Karpas-422 (cell line): ENCODE data around the gene TMEM108. TPM values are rescaled to one million over a fixed set of nuclear protein-coding genes. Genes with fewer than 3 reads are reported as not detected.

Source experiments
- DNase-seq: peaks from one replicate; pipeline ENCODE4 v3.0.0-alpha.2; 2015
- H2AFZ ChIP-seq: fragments of 200-600 bp; sonication (generic); 2 replicates; pipeline ENCODE4 v1.6.1; 2014; ENCODE audit warnings: antibody characterized with exemption, low read length, mixed read lengths
- H3K27ac ChIP-seq: fragments of 200-600 bp; sonication (generic); 2 replicates; pipeline ENCODE4 v1.5.1; 2014; ENCODE audit warnings: mild to moderate bottlenecking, low read length, moderate library complexity
- H3K27me3 ChIP-seq: fragments of 200-600 bp; sonication (generic); 2 replicates; pipeline ENCODE4 v1.6.1; 2014; ENCODE audit warnings: low read length, mixed read lengths
- H3K36me3 ChIP-seq: fragments of 200-600 bp; sonication (generic); 2 replicates; pipeline ENCODE4 v1.6.1; 2014; ENCODE audit warnings: low read length, mixed read lengths; ENCODE audit not compliant: insufficient read depth
- H3K4me1 ChIP-seq: fragments of 200-600 bp; sonication (generic); 2 replicates; pipeline ENCODE4 v1.6.1; 2014; ENCODE audit warnings: mild to moderate bottlenecking, low read length, mixed read lengths
- H3K4me2 ChIP-seq: fragments of 200-600 bp; sonication (generic); 2 replicates; pipeline ENCODE4 v1.6.1; 2014; ENCODE audit warnings: low read length, low read depth, mild to moderate bottlenecking; ENCODE audit not compliant: poor library complexity, severe bottlenecking
- H3K4me3 ChIP-seq: fragments of 200-600 bp; sonication (generic); 2 replicates; pipeline ENCODE4 v1.5.1; 2014; ENCODE audit warnings: mild to moderate bottlenecking, antibody characterized with exemption, low read length, mixed read lengths
- H3K79me2 ChIP-seq: fragments of 200-600 bp; sonication (generic); 2 replicates; pipeline ENCODE4 v1.6.1; 2014; ENCODE audit warnings: mild to moderate bottlenecking, low read length, mixed read lengths
- H3K9ac ChIP-seq: fragments of 200-600 bp; sonication (generic); 2 replicates; pipeline ENCODE4 v1.6.0; 2014; ENCODE audit warnings: low read length
- H3K9me2 ChIP-seq: fragments of 200-600 bp; sonication (generic), shearing (Covaris generic); replicated peaks from 2 replicates; pipeline ENCODE4 v1.6.0; 2014; ENCODE audit warnings: mild to moderate bottlenecking, low read length, moderate library complexity; ENCODE audit not compliant: insufficient read depth
- H3K9me3 ChIP-seq: fragments of 300-700, 200-600 bp; sonication (generic); 2 replicates; pipeline ENCODE4 v1.6.1; 2014; ENCODE audit warnings: low read length, mixed read lengths
- H4K20me1 ChIP-seq: fragments of 200-600 bp; sonication (generic); 2 replicates; pipeline ENCODE4 v1.6.1; 2014; ENCODE audit warnings: mild to moderate bottlenecking, antibody characterized with exemption, low read length, low read depth; ENCODE audit not compliant: insufficient read depth
- total RNA-seq: library from RNA; depleted of rRNA; stranded (reverse); fragments of >200 nt; shearing (Covaris generic); gene quantifications from 2 replicates; pipeline ENCODE4 v1.2.3, GENCODE V29; 2014; ENCODE audit warnings: low replicate concordance

Gene TMEM108
- total RNA-seq, 1 experiment from 2014 or later = not detected

- no peaks in the 10 kb centered on the region for H4K20me1 ChIP-seq
- H3K9me2 ChIP-seq = no peaks in the 10 kb centered on the region
- H3K4me1 ChIP-seq = no peaks in the 10 kb centered on the region
- no peak overlapping the region for H3K27ac ChIP-seq
- H3K4me2 ChIP-seq = no peak overlapping the region
- H3K9ac ChIP-seq = no peak overlapping the region
- H3K9me3 ChIP-seq = no peaks in the 10 kb centered on the region
- H3K27me3 ChIP-seq = no peaks in the 10 kb centered on the region
- H3K4me3 ChIP-seq = no peak overlapping the region
- DNase-seq = no peak
- no peak overlapping the region for H2AFZ ChIP-seq
- H3K79me2 ChIP-seq = no peaks in the 10 kb centered on the region
- H3K36me3 ChIP-seq = no peaks in the 10 kb centered on the region
Observed at GRCh38 chr3:133152056-133152455, 113.9 kb downstream of the TMEM108 start.

DNA sequence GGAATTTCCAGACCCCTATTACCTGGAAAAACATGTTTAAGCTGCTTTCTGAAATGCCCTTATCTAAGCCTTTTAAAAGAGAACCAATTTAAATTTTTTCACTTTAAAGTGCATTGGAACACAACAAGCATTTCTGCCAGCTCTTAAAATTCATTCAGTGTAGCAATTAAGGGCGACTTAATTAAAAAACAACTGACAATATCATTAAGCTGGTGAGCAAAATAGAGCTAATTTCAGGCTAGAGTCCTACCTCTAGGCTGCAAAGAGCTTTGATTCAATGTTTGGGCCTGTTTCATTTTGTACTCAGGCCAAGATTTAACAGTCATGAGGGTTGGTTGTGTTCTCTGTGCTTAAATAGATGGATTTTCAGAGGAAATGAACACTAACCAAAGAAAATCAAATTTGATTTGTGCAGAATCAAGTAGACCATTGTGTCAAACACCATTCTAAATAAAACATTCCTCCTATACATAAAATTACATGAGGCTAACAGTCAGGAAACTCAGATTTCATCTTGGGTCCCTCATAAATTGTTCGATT, 114.6 kb downstream of the TMEM108 start:
- H3K27ac ChIP-seq = no peak overlapping the region
- no peaks in the 10 kb centered on the region for H3K27me3 ChIP-seq
- H3K4me1 ChIP-seq = no peaks in the 10 kb centered on the region
- H3K36me3 ChIP-seq = no peaks in the 10 kb centered on the region
- no peaks in the 10 kb centered on the region for H4K20me1 ChIP-seq
- H3K9ac ChIP-seq = no peak overlapping the region
- no peak overlapping the region for H2AFZ ChIP-seq
- H3K9me2 ChIP-seq = no peaks in the 10 kb centered on the region
- no peak for DNase-seq
- H3K4me2 ChIP-seq = no peak overlapping the region
- H3K9me3 ChIP-seq = no peaks in the 10 kb centered on the region
- H3K4me3 ChIP-seq = no peak overlapping the region
- no peaks in the 10 kb centered on the region for H3K79me2 ChIP-seq

DNA sequence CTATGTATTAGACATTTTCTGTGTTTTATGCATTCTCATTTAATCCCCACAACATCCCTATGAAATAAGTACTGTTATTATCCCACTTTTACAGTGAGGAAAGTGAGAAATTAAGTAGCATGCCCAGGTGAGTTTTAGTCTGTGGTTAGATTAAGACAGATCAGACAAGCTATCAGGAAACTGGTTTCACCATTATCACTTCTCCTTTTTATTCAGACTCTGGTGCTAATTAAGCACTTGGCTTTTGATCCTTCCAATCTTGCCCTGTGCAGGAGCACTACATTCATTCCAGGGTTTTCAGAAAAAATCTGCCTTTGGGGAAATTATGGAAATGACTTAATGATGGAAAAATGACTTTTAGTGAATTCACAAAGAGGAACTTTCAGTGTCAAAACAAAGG, 115.2 kb downstream of the TMEM108 start:
- peak; percentile 48 for DNase-seq
- H3K79me2 ChIP-seq = no peaks in the 10 kb centered on the region
- H3K4me2 ChIP-seq = no peak overlapping the region
- no peaks in the 10 kb centered on the region for H4K20me1 ChIP-seq
- no peak overlapping the region for H2AFZ ChIP-seq
- H3K9ac ChIP-seq = no peak overlapping the region
- no peaks in the 10 kb centered on the region for H3K36me3 ChIP-seq
- H3K9me3 ChIP-seq = no peaks in the 10 kb centered on the region
- no peak overlapping the region for H3K4me3 ChIP-seq
- no peak overlapping the region for H3K27ac ChIP-seq
- H3K4me1 ChIP-seq = no peaks in the 10 kb centered on the region
- no peaks in the 10 kb centered on the region for H3K27me3 ChIP-seq
- H3K9me2 ChIP-seq = no peaks in the 10 kb centered on the region

DNA sequence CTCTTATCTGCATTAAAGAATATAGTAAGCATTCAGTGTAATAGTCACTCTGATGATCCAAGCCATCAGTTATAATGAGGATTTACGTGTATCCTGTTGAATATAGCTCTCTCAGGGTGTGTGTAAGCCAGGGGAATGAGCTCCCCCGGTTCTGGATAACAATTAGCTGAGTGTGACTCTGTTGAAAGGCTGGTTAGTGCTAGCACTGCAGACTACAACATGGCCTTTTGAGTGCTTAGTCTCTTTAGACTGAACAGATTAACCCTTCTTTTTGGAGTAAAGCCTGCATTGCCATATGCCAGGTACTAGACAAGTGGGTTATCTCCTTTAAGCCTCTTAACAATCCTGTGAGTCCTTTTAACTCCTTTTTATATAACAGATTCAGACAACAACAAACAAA, 119.5 kb downstream of the TMEM108 start:
- no peaks in the 10 kb centered on the region for H3K9me3 ChIP-seq
- DNase-seq = no peak
- H4K20me1 ChIP-seq = no peaks in the 10 kb centered on the region
- no peak overlapping the region for H2AFZ ChIP-seq
- H3K9ac ChIP-seq = no peak overlapping the region
- H3K4me3 ChIP-seq = no peak overlapping the region
- H3K9me2 ChIP-seq = no peaks in the 10 kb centered on the region
- H3K79me2 ChIP-seq = no peaks in the 10 kb centered on the region
- H3K36me3 ChIP-seq = no peaks in the 10 kb centered on the region
- no peaks in the 10 kb centered on the region for H3K27me3 ChIP-seq
- no peak overlapping the region for H3K27ac ChIP-seq
- H3K4me2 ChIP-seq = no peak overlapping the region
- no peaks in the 10 kb centered on the region for H3K4me1 ChIP-seq

DNA sequence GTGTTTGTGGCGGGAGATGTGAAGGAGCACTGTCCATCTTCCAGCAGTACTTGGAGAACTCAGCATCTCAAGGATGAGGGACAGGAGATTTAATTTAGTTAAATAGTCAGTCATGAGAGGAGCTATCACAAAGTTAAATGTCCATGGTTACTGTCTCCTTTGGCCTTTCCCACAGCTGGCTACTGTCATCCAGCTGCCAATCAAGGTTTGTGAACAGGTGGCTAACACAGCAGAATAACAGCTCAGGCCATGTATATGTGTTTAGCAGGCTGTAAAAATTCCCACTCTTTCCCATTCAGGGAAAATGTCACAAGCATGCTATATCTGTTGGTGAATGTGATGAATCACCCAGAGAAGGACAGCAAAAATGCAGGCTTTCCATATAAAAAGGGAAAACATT, 120.5 kb downstream of the TMEM108 start:
- H3K9me3 ChIP-seq = no peaks in the 10 kb centered on the region
- no peaks in the 10 kb centered on the region for H3K79me2 ChIP-seq
- H3K4me1 ChIP-seq = no peaks in the 10 kb centered on the region
- H4K20me1 ChIP-seq = no peaks in the 10 kb centered on the region
- H3K36me3 ChIP-seq = no peaks in the 10 kb centered on the region
- H3K27ac ChIP-seq = no peak overlapping the region
- H3K4me3 ChIP-seq = no peak overlapping the region
- H3K4me2 ChIP-seq = no peak overlapping the region
- H3K27me3 ChIP-seq = no peaks in the 10 kb centered on the region
- H3K9me2 ChIP-seq = no peaks in the 10 kb centered on the region
- H2AFZ ChIP-seq = no peak overlapping the region
- no peak for DNase-seq
- no peak overlapping the region for H3K9ac ChIP-seq

DNA sequence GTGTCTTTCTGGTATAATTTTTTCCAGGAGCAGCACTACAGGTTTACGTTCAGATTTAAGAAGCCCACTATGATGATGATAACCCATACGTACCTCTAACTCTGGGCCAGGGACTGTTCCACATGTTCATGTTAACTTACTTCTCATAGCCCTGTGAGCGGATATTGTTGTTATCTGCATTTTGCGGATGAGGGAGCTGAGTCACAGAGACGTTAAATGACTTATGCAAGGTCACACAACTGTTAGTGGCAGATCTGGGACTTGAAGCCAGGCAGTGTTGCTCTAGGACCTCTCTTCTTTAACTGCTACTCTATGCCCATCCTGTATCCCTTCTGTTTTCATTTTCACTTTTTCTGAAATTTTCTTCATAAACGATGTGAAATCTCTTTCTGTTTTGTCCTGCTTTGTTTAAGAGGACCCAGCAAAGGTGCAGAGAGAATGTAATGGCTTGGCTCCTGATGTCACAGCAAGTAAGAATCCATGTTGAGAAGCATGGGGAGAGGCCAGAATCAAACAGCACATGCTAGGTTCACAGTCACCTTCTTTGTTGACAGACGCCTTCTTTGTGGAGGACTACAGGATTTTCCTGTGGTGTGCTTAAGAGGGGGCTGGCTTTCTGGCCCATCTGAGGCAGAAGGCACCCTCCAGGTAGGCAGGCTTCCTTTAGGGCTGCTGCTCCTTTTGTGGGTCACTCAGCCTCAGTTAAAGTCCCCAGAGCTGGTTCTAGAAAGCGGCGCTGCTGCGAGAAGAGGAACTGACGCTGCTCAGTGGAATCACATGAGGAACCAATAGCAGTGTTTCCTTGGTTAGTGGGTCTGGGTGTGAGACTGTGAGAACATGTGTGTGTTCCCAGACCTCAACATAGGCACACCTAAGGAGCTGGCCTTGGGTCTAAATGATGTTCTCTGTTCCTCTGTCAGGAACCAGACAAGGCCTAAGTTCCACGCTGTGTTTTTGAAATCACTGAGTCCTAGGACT, 121.6 kb downstream of the TMEM108 start:
- Histone ChIP-seq H3K27me3 (no peaks in the 10 kb centered on the region), H3K9me3 (no peaks in the 10 kb centered on the region), H4K20me1 (no peaks in the 10 kb centered on the region), H3K9ac (no peak overlapping the region), H3K4me1 (no peaks in the 10 kb centered on the region), H3K27ac (no peak overlapping the region), H2AFZ (no peak overlapping the region), H3K4me2 (no peak overlapping the region), H3K79me2 (no peaks in the 10 kb centered on the region), H3K4me3 (no peak overlapping the region), H3K9me2 (no peaks in the 10 kb centered on the region), H3K36me3 (no peaks in the 10 kb centered on the region)
- DNase-seq = no peak

- Histone ChIP-seq H3K4me2 (no peak overlapping the region), H3K79me2 (no peaks in the 10 kb centered on the region), H3K4me3 (no peak overlapping the region), H2AFZ (no peak overlapping the region), H3K36me3 (no peaks in the 10 kb centered on the region), H3K9me2 (no peaks in the 10 kb centered on the region), H3K4me1 (no peaks in the 10 kb centered on the region), H4K20me1 (no peaks in the 10 kb centered on the region), H3K27me3 (no peaks in the 10 kb centered on the region), H3K9me3 (no peaks in the 10 kb centered on the region), H3K9ac (no peak overlapping the region), H3K27ac (no peak overlapping the region)
- DNase-seq = no peak
Observed at GRCh38 chr3:133161656-133162055, 123.5 kb downstream of the TMEM108 start.

- no peaks in the 10 kb centered on the region for H3K9me2 ChIP-seq
- no peaks in the 10 kb centered on the region for H3K4me1 ChIP-seq
- no peaks in the 10 kb centered on the region for H3K36me3 ChIP-seq
- H3K9me3 ChIP-seq = no peaks in the 10 kb centered on the region; the same call in 1 of the 2 replicates
- H3K79me2 ChIP-seq = no peaks in the 10 kb centered on the region
- no peak overlapping the region for H3K4me3 ChIP-seq
- H3K27ac ChIP-seq = no peak overlapping the region
- H2AFZ ChIP-seq = no peak overlapping the region
- no peaks in the 10 kb centered on the region for H3K27me3 ChIP-seq
- no peaks in the 10 kb centered on the region for H4K20me1 ChIP-seq
- no peak overlapping the region for H3K9ac ChIP-seq
- DNase-seq = no peak
- no peak overlapping the region for H3K4me2 ChIP-seq
Observed at GRCh38 chr3:133162265-133162664, 124.1 kb downstream of the TMEM108 start.
